GM18870 (cell line): Measurements from ENCODE around the gene DDO.
"Not testable (repeated sequence)": the region's sequence is repeated elsewhere in the genome, so short reads cannot be mapped to it uniquely, and the experiment has no call there.

Experiments
- ATAC-seq: cut with Tn5 transposase; IDR thresholded peaks from one replicate; pipeline ENCODE4 v1.9.1; 2021; ENCODE audit warnings: moderate library complexity; ENCODE audit not compliant: unreplicated experiment

Gene DDO

GRCh38 chr6:110369066-110369465 is 46.3 kb downstream of the DDO start:
- ATAC-seq, result no peak

- no peak for ATAC-seq
Observed at GRCh38 chr6:110368284-110368683, 47.1 kb downstream of the DDO start.

- no peak for ATAC-seq
Observed at GRCh38 chr6:110367825-110368224, 47.5 kb downstream of the DDO start.

GRCh38 chr6:110366975-110367374 is 48.4 kb downstream of the DDO start:
- ATAC-seq, result no peak

GRCh38 chr6:110366256-110366655 is 49.1 kb downstream of the DDO start:
- ATAC-seq, result no peak

GRCh38 chr6:110364364-110365105 is 50.8 kb downstream of the DDO start:
- no peak for ATAC-seq

- no peak for ATAC-seq
Observed at GRCh38 chr6:110363748-110364147, 51.6 kb downstream of the DDO start.

- no peak for ATAC-seq
Observed at GRCh38 chr6:110360676-110361075, 54.7 kb downstream of the DDO start.

GRCh38 chr6:110359556-110359955 is 55.8 kb downstream of the DDO start:
- ATAC-seq, result no peak

- ATAC-seq, result no peak
Observed at GRCh38 chr6:110358553-110359160, 56.7 kb downstream of the DDO start.

GRCh38 chr6:110357664-110358552 is 57.5 kb downstream of the DDO start, which contains the start of gene METTL24:
Gene METTL24, minus strand, starts transcription at chr6:110358349. Its CDS starts 77 bp downstream, at chr6:110358272.
- ATAC-seq, result no peak

GRCh38 chr6:110357298-110357663 is 58.1 kb downstream of the DDO start:
- ATAC-seq, result no peak

- ATAC-seq, result no peak
Observed at GRCh38 chr6:110356778-110357177, 58.6 kb downstream of the DDO start.

GRCh38 chr6:110355727-110356126 is 59.6 kb downstream of the DDO start:
- ATAC-seq, result no peak

GRCh38 chr6:110355022-110355421 is 60.4 kb downstream of the DDO start:
- ATAC-seq, result no peak

GRCh38 chr6:110354153-110354552 is 61.2 kb downstream of the DDO start:
- no peak for ATAC-seq

GRCh38 chr6:110353457-110354001 is 61.8 kb downstream of the DDO start:
- ATAC-seq, result no peak

- ATAC-seq, result no peak
Observed at GRCh38 chr6:110352563-110353262, 62.7 kb downstream of the DDO start.

GRCh38 chr6:110351986-110352385 is 63.4 kb downstream of the DDO start:
- ATAC-seq, result no peak

GRCh38 chr6:110351546-110351945 is 63.8 kb downstream of the DDO start:
- ATAC-seq, result no peak

- ATAC-seq, result not testable (repeated sequence)
Observed at GRCh38 chr6:110350593-110350992, 64.8 kb downstream of the DDO start.
